Stimulated activated CD4-positive, alpha-beta T cell treated with anti-CD3 and anti-CD28 coated beads, Interleukin-1b, Interleukin-23, amount 100 ng/mL, for 48 hours (primary cell): Measurements from ENCODE around the gene CFAP92.
"Not testable (repeated sequence)": the region's sequence is repeated elsewhere in the genome, so short reads cannot be mapped to it uniquely, and the experiment has no call there.

Experiments
- DNase-seq: peaks from one replicate; pipeline ENCODE4 v3.0.0-alpha.2; 2020

The CFAP92 gene

GRCh38 chr3:128933213-128933921 lies 60.5 kb downstream of the CFAP92 start:
- DNase-seq = no peak

GRCh38 chr3:128932516-128933212 lies 61.2 kb downstream of the CFAP92 start:
- DNase-seq = no peak

- DNase-seq = no peak
These were observed 62.8 kb downstream of the CFAP92 start for GRCh38 chr3:128931046-128931445.

DNA sequence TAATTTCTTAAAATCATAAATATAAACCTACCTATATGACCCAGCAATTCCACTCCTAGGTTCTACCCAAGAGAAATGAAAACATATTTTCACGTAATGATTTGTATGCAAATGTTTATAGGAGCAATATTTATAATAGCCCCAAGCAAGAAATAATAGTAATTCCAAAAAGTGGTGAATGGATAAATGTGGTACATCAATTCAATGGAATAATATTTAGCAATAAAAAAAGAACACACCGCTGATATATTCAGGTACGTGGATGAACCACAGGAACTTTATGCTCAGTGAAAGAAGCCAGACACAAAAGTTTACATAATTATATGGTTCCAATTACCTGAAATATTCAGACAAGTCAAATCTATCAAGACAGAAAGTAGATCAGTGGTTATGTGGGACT lies 64.5 kb downstream of the CFAP92 start:
- DNase-seq = no peak

DNA sequence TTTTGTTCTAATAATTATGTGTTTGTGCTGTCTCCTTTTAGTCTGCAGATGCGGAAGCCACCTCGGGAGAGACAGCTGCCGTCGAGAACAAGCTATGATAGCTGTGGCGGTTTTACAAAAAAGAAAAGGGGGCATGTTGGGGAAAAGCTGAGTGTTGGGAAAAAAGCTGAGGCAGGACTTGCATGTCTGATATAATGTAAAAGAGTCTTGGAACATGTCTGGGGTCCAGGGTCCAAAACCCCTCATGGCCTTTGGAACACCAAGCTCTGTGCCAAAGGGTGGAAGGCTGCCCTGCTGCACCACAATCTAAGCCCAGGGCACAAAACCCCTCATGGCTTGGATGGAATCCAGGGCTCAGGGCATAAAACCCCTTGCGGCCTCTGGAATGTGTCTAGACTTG lies 69.9 kb downstream of the CFAP92 start:
- not testable (repeated sequence) for DNase-seq

- DNase-seq = no peak
These were observed 70.3 kb downstream of the CFAP92 start for GRCh38 chr3:128923576-128923975.

DNA sequence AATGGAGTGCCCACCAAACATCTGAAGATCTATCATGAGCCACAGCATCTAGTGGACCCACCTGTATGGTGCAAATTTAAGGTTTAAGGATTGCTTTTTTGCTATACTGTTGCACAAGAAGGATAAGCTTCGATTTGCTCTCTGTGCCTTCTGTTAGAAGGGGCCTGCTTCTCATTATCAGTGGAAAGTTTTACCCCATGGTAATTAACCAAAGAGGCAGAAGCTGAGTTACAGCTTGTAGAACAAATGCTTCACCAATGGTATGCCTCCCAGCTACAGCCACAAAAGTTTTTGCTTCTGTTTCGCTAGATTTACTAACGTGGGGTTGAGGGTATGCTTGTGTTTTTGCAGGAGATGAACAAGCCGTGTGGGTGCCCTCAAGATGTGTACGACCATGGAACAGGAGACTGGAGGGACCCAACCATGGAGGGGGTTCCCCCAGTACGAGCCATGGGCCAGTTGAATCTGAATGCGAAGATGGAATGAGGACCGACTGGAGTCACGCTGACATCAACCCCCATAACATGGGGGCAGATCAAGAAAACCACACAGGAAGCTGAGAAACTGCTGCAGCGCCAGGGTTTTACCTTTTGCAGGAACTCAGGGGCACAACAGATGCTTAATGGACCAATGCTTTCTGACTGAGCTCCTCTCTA lies 70.9 kb downstream of the CFAP92 start:
- peak; percentile 65 for DNase-seq

GRCh38 chr3:128919988-128920387 lies 73.9 kb downstream of the CFAP92 start:
- no peak for DNase-seq

GRCh38 chr3:128917291-128917690 lies 76.6 kb downstream of the CFAP92 start:
- DNase-seq = no peak

GRCh38 chr3:128914966-128915645 lies 78.8 kb downstream of the CFAP92 start:
- DNase-seq = no peak

- no peak for DNase-seq
These were observed 82.0 kb downstream of the CFAP92 start for GRCh38 chr3:128911911-128912310.

- DNase-seq = no peak
These were observed 83.9 kb downstream of the CFAP92 start for GRCh38 chr3:128910006-128910405.

DNA sequence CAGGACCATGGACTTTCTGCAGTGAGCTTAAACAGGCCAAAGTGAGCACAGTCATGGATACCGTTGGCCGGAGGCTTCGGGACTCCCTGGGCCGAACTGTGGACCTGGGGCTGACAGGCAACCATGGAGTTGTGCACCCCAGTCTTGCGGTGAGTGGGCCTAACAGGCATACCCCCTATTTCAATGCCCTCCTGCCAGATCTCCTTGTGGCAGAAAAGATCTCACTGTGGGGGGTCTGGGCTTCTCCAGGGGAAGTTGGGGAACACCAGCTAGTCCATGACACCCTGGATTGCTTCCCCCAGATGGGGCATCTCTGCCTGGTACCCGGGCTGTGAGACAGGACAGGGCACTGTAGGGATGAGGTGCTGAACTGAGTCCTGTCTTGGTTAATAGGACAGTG lies 84.9 kb downstream of the CFAP92 start:
- DNase-seq = no peak

- DNase-seq = no peak
These were observed 86.0 kb downstream of the CFAP92 start for GRCh38 chr3:128907706-128908445.

GRCh38 chr3:128906804-128907525 lies 86.9 kb downstream of the CFAP92 start:
- DNase-seq = no peak

- no peak for DNase-seq
These were observed 87.7 kb downstream of the CFAP92 start for GRCh38 chr3:128906031-128906803.

DNA sequence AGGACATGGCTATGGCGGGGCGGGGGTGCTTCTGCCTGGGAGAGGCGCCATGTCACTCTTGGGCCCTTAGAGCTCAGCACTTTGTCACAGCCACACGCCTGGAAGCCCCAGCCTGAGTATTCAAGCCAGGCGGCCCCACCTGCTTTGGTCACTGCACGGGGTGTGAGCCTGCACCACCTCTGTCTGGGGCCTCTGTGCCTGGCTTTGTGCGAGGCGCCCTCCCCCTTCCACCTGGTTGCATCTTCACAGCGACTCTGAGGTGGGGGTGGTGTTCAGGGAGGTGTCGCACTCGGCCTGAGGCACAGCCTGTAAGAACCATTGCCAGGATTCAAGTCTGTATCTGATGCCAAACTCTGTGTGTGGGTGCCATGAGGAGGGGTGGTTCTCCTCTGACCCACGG lies 90.4 kb downstream of the CFAP92 start:
- no peak for DNase-seq

DNA sequence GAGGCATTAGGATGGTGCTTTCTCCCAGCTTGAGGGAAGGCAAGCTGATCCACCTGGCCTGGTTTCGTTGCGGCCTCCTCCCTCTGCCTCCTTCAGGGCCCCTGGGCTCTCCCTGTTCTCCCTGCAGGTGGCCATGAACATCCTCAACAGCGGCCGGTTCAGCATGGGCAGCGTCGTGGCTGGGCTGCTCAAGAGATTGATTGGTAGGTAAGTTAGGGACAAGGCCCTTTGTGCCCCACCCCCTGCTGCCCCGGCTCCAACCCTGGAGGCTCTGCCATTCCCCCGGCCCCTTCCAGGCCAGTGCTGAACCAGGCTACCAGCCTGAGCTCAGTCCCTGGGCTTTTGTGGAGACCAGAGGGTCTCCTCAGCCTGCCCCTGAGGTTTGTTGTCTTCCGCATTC lies 91.5 kb downstream of the CFAP92 start:
- DNase-seq = no peak

GRCh38 chr3:128895843-128896697 lies 97.8 kb downstream of the CFAP92 start:
- no peak for DNase-seq
